Stomach (tissue), 4 donors: ENCODE measurements around the gene ZNF792.
A peak's percentile ranks its signal among the peaks of the same experiment; 100 is the strongest.

Experiments used
- CTCF ChIP-seq, 7 experiments: fragments of 450-650 bp in 4 of 7; fragments of 200-600 bp in 3 of 7; sonication (generic) in 3 of 7; IDR thresholded peaks; one replicate each; pipeline ENCODE4 v1.5.1; 2016 to 2019; ENCODE audit warnings: antibody characterized with exemption in 7 of 7, control low read depth in 2 of 7, mild to moderate bottlenecking in 1 of 7
- EP300 ChIP-seq: sonication (generic); formaldehyde crosslinking; IDR thresholded peaks from one replicate; pipeline ENCODE4 v1.6.1; 2017; ENCODE audit warnings: antibody characterized with exemption
- POLR2A ChIP-seq, 4 donors: fragments of 450-650 bp; IDR thresholded peaks; one replicate each; pipeline ENCODE4 v1.6.1; 2016; ENCODE audit warnings: antibody characterized with exemption in 4 of 4, control low read depth in 2 of 4, mild to moderate bottlenecking in 1 of 4, moderate library complexity in 1 of 4
- POLR2AphosphoS5 ChIP-seq, 3 donors: sonication (generic); formaldehyde crosslinking; IDR thresholded peaks; one replicate each; pipeline ENCODE4 v1.6.1; 2016; ENCODE audit warnings: antibody characterized with exemption in 3 of 3

DNA sequence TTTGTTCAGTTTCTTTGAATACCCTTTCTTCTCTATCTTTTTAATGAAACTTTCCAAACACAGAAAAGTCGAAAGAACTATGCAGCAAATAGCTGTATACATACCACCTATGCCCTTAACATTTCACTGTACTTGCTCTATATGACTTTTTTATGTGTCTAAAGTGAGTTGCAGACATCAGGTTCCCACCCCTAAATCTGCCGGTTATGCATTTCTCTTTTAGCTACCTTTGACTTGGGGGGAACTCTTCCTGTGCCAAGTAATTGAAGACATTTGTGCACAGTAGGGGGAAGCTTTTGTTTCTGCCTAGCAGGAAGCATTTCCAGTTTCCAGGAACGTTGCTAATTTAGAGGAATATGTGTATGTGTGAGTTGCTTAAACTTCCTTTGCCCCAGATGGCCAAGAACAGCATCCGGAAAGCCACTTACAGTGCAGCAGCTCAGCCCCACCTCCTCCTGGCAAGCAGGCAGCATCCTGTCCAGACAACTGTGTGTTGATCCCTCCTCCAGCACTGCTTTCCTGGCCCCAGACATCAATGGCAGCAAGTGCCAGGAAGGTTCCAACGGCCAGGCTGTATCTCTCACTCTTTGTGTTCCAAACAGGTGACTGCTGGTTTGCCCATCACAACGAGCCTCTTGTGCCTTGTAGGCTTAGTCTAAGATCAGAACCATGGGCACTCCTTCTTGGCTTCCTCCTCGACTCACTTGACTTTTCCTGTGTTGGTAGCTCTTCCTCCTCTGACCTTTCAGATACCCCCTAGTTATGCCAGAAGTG, 21.4 kb upstream of the ZNF792 start:
- no peak for TF ChIP-seq CTCF (IDR thresholded peaks at IDR 0.05)
- TF ChIP-seq POLR2AphosphoS5 (IDR thresholded peaks at IDR 0.05), result peak in 2 of 3 donors; percentile 12 to 44
- TF ChIP-seq POLR2A (IDR thresholded peaks at IDR 0.05), result no peak
- peak; percentile 47 for TF ChIP-seq EP300
